HG02870 (cell line): ENCODE measurements around the gene DHDH.
"Not testable (repeated sequence)": the region's sequence is repeated elsewhere in the genome, so short reads cannot be mapped to it uniquely, and the experiment has no call there.

ENCODE experiments used
- ATAC-seq: cut with Tn5 transposase; IDR thresholded peaks from one replicate; pipeline ENCODE4 v1.9.1; 2021; ENCODE audit warnings: mild to moderate bottlenecking, moderate library complexity; ENCODE audit not compliant: unreplicated experiment

Gene DHDH

DNA sequence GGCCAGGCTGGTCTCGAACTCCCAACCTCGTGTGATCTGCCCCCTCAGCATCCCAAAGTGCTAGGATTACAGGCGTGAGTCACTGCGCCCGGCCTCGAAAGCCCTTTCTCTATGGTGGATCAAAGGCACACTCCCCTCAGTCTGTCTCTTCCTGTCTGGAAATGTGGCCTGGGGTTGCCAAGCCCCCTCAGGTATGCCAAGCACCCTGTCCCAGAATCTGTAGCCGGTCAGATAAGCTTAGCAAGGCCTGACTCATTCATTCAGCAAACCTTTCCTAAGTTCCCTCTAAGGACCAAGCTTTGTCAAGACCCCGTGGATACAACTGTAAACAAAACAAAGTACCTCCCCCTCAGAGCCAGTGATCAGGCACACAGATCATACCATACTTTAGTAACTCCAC, 19.3 kb upstream of the DHDH start:
- no peak for ATAC-seq

DNA sequence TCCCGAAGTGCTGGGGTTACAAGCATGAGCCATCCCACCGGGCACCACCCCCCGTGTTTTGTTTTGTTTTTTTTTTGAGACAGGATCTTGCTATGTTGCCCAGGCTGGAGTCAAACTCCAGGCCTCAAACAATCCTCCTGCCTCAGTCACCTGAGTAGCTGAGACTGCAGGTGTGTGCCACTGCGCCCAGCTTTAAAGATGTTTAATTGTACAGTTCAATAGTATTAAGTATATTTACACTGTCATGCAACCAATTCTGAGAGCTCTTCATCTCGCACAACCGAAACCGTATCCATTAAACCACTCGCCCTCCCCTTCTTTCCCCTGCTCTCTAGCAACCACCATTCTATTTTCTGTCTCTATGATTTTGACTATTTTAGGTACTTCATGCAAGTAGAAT, 17.7 kb upstream of the DHDH start:
- ATAC-seq, result no peak

DNA sequence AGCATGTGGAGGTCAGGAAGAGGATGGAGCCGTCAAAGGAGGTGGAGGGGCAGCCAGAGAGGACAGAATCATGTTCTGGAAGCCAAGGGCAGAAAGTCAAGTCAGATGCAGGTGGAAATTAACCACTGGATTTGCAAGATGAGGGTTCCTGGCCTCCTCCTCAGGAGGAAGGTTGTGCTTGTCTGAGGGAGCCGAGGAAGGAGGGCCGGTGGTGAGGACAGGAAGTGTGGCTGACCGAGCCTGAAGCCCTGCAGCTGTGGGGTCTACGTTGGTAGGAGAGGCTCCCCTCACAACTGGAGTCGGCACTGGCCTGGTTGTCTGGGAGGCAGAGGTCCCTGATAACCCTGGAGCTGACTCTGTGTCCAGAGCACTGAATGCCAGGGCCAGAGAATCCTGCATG, 15.4 kb upstream of the DHDH start:
- no peak for ATAC-seq

- ATAC-seq, result no peak
Measured at GRCh38 chr19:48918801-48919247, 14.7 kb upstream of the DHDH start.

DNA sequence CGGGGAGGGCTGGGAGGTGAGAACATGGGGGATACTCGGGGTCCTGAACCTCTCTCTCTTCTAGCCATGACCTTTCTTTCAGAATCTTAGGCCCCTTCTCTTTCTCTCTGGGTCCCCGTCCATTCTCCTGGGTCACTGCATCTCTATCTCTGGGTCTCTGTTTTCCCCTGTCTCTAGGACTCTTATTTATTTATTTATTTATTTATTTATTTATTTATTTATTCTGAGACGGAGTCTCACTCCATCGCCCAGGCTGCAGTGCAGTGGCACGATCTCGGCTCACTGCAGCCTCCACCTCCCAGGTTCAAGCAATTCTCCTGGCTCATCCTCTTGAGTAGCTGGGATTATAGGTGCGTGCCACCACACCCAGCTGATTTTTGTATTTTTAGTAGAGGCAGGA, 14.2 kb upstream of the DHDH start:
- ATAC-seq, result not testable (repeated sequence)

GRCh38 chr19:48920949-48921348, 12.6 kb upstream of the DHDH start:
- no peak for ATAC-seq

DNA sequence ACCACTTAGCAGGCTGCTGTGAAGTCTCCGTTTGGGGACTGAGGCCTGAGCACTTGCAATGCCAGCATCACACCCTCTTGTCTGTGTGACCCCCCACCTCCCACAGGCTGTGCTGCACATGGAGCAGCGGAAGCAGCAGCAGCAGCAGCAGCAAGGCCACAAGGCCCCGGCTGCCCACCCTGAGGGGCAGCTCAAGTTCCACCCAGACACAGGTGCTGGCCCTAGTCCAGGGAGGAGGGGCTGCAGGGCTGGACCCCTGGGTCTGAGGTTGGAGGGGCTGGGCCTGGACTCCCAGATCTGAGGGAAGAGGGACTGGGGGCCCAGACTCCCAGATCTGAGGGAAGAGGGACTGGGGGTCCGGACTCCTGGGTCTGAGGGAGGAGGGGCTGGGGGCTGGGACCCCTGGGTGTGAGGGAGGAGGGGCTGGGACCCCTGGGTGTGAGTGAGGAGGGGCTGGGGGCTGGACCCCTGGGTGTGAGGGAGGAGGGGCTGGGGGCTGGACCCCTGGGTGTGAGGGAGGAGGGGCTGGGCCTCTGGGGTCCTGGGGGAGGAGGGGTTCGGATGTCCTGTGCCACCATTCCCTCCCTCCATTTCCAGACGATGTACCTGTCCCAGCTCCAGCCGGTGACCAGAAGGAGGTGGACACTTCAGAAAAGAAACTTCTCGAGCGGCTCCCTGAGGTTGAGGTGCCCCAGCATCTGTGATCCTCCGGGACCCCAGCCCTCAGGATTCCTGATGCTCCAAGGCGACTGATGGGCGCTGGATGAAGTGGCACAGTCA, 11.6 kb upstream of the DHDH start:
- no peak for ATAC-seq

GRCh38 chr19:48922548-48923490, 10.7 kb upstream of the DHDH start:
- ATAC-seq, result no peak

- no peak for ATAC-seq
Measured at GRCh38 chr19:48925240-48925843, 8.2 kb upstream of the DHDH start.

GRCh38 chr19:48925890-48926289, 7.6 kb upstream of the DHDH start:
- ATAC-seq, result not testable (repeated sequence)

GRCh38 chr19:48926909-48927308, 6.6 kb upstream of the DHDH start:
- no peak for ATAC-seq

GRCh38 chr19:48927692-48928091, 5.8 kb upstream of the DHDH start:
- not testable (repeated sequence) for ATAC-seq

- ATAC-seq, result no peak
Measured at GRCh38 chr19:48928164-48929025, 5.1 kb upstream of the DHDH start.

DNA sequence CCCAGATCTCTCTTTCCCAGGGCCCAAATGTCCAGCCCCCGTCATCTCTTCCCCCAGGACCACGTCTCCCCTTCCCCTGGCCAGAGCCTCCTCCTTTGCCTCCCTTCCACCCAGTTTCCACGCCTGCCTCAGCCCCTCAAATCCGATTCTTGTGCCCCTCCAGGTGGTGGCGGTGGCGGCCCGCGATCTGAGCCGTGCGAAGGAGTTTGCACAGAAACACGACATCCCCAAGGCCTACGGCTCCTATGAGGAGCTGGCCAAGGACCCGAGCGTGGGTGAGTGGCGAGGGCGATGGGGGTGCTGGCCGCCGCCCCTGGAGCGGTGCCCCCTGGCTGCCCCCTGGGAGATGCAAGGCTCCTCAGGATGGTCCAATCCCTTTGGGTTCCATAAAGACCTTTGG, 1.3 kb downstream of the DHDH start:
- no peak for ATAC-seq

DNA sequence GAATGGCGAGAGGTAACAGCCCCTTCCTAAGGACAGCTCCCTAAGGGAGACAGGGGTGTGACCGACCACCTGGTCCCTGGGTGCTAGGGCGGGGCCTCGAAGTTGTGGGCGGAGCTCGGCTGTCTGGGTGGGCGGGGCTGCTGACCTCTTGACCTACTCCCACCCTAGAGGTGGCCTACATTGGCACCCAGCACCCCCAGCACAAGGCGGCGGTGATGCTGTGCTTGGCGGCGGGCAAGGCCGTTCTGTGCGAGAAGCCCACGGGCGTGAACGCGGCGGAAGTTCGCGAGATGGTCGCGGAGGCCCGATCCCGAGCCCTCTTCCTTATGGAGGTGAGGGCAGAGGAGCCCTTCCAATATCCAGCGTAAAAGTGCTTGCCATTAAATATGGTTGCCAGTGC, 2.4 kb downstream of the DHDH start:
- ATAC-seq, result no peak

GRCh38 chr19:48938256-48938655, 4.8 kb downstream of the DHDH start:
- ATAC-seq, result no peak

DNA sequence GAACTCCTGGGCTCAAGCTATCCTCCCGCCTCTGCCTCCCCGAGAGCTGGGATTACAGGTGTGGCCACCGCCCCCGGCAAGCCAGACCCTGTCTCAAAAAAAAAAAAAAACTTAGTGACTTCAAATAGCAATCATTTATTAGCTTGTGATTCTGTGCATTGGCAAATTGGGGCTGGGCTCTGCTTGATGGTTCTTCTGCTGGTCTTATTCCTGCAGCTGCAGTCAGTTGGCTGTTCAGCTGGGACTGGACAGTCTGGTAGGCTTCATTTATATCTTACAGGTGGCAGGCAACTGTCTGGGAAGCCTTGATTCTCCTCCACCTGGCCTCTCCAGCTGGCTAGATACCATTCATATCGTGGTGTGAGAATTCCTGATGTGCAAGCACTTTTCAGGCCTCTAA, 7.4 kb downstream of the DHDH start:
- no peak for ATAC-seq

- ATAC-seq, result no peak
Measured at GRCh38 chr19:48943081-48943480, 9.6 kb downstream of the DHDH start.

- no peak for ATAC-seq
Measured at GRCh38 chr19:48945415-48945814, 11.9 kb downstream of the DHDH start.

DNA sequence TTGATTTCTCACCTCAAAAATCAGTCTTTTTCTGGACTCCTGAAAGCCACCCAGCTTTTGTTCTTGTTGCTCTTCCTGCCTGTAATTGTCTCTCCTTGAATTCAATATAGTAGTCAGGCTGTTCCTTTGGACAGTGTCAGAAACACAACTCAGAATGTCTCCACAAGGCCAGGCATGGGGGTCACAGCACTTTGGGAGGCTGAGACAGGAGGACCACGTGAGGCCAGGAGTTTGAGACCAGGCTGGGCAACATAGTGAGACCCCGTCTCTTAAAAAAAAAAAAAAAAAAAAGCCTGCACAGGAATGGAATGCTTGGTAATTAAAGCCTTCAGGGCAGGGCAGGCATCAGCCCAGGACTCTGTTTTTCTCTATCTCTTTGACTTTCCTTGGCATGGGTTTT, 12.3 kb downstream of the DHDH start:
- no peak for ATAC-seq
